RWPE1 (cell line): ENCODE results near the gene DCST2.
A peak's percentile ranks its signal among the peaks of the same experiment; 100 is the strongest.

Experiments
- CTCF ChIA-PET: fragments of 350-600 bp; sonication (Branson Sonifier 250); formaldehyde crosslinking; extraction: SDS; loops from one replicate; lab custom pipeline; 2021; lab: Yijun Ruan, JAX
- POLR2A ChIA-PET: fragments of 400-600 bp; formaldehyde crosslinking; extraction: SDS; loops from one replicate; lab custom pipeline; 2020; ENCODE audit warnings: antibody characterized with exemption; ENCODE audit not compliant: low non-redundant PET; lab: Yijun Ruan, JAX
- DNase-seq: peaks from one replicate; pipeline ENCODE4 v3.0.0; 2012; ENCODE audit warnings: low spot score
- H3K27ac ChIP-seq: fragments of 450-650 bp; 2 replicates; pipeline ENCODE4 v1.5.1; 2017
- CTCF ChIP-seq: fragments of 450-650 bp; conservative IDR thresholded peaks from 2 replicates; pipeline ENCODE4 v1.5.1; 2017; ENCODE audit warnings: low read depth, mild to moderate bottlenecking

The DCST2 gene

DNA sequence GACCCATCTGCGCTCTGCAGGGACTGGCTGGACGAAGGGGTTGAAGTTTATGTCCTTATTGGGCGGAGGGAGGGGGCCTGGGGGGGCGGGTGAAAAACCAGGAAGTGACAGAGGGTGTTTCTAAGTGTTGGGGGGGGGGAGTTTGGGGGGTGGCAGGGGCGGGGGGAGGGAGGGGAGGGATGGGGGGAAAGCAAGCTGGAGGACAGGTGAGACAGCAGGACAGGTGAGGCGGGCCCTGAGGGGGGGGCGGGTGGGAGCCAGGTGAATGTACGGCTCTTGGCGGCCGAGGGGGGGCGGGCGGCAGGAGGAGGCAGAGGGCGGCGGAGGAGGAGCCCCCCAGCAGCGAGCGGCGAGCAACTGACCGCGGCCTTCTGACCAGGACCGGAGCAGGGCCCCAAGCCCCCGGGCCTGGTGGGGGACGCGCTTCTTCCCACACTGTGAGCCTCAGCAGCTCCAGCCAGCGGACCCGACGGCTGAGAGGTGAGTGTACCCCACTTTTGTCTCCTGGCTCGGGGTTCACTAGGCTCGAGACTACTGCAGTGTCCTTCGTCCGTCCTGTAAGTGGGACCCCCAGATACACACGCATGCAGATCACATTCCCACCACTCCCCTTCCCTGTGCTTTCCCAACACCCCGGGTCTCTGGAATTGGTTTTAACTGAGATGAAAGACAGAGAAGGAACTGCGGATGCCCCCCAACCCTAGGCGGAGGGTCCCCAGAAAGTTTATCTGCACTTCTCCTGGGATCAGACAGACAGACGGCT, 30.9 kb downstream of the DCST2 start, which contains the start of gene ZBTB7B:
TSS of gene ZBTB7B (plus strand) at position 339 of the 763 bp plus-strand sequence. CDS start 11,859 bp downstream, outside the sequence.
- POLR2A ChIA-PET = no interaction called here
- no peak for TF ChIP-seq CTCF
- peak; percentile 88 for DNase-seq
- CTCF ChIA-PET = interaction anchor here (0.6 to 3.2 kb wide), 3 partner anchors 14 to 48 kb away, joined by 3 to 26 read pairs (median 4); partner anchors contain the start of genes ADAM15 and FLAD1
- H3K27ac ChIP-seq = peak within 1 kb of the TSS; percentile 100

- CTCF ChIA-PET = interaction anchor here (0.8 to 3.2 kb wide), 3 partner anchors 15 to 49 kb away, joined by 3 to 26 read pairs (median 4); partner anchors contain the start of gene ADAM15
- DNase-seq = peak; percentile 99
- peak overlapping the region; percentile 100 for H3K27ac ChIP-seq
- POLR2A ChIA-PET = interaction anchor here (0.7 kb wide), 1 partner anchor 31 kb away, joined by 4 read pairs; the partner anchor contains the start of gene SHC1
- TF ChIP-seq CTCF = peak; percentile 69
Measured at GRCh38 chr1:155001675-155002463, 31.7 kb downstream of the DCST2 start.

- no peak for DNase-seq
- POLR2A ChIA-PET = interaction anchor here (0.6 to 0.7 kb wide), 2 partner anchors 28 to 30 kb away, joined by 3 to 4 read pairs; partner anchors contain the start of gene SHC1
Measured at GRCh38 chr1:155001425-155001674, 32.2 kb downstream of the DCST2 start.

GRCh38 chr1:155000726-155001424, 32.7 kb downstream of the DCST2 start:
- peak overlapping the region; percentile 100 for H3K27ac ChIP-seq
- CTCF ChIA-PET = interaction anchor here (0.5 to 0.9 kb wide), 4 partner anchors 11 to 173 kb away, joined by 3 to 4 read pairs (median 3); partner anchors contain the start of gene KRTCAP2
- TF ChIP-seq CTCF = no peak
- POLR2A ChIA-PET = interaction anchor here (0.6 to 0.7 kb wide), 2 partner anchors 27 to 30 kb away, joined by 3 to 4 read pairs; partner anchors contain the start of gene SHC1
- DNase-seq = peak; percentile 94

More at GRCh38 chr1:155001425-155001674, 32.2 kb downstream of the DCST2 start:
- no peak for TF ChIP-seq CTCF
- CTCF ChIA-PET = interaction anchor here (0.5 to 0.9 kb wide), 2 partner anchors 16 to 173 kb away, joined by 3 read pairs; no protein-coding TSS in a partner anchor
- peak overlapping the region; percentile 100 for H3K27ac ChIP-seq

DNA sequence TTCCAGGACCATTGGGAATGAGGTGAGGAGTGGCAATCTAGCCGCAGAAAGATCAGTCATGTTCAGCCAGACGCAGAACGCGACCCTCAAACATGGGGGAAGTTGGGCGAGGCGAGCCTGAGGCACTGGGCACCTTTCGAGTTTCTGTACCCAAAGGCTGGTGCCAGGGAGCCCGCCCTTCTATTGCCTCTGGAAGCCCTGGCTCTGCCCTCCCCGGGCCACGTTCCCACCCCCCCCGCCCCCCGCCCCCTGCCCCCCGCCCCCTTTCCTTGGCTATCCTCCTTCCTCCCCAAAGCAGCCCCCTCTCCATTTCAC, 33.2 kb downstream of the DCST2 start:
- ChIA-PET POLR2A (no interaction called here), CTCF (interaction anchor here (0.6 to 0.9 kb wide), 4 partner anchors 10 to 173 kb away, joined by 3 to 6 read pairs (median 4); partner anchors contain the start of gene KRTCAP2)
- peak overlapping the region; percentile 100 for H3K27ac ChIP-seq
- TF ChIP-seq CTCF = no peak
- DNase-seq = no peak
